Neural cell (in vitro differentiated cells): Measurements from ENCODE around the gene EPN1.

Experiments
- EZH2 ChIP-seq: fragments of 200-600, 300-800 bp; shearing (Covaris generic), sonication (generic); IDR thresholded peaks from 2 replicates; pipeline ENCODE4 v1.6.1; 2014; ENCODE audit warnings: antibody characterized with exemption, low read length, borderline replicate concordance, mild to moderate bottlenecking; ENCODE audit not compliant: insufficient read depth, poor library complexity, severe bottlenecking
- POLR2AphosphoS5 ChIP-seq: IDR thresholded peaks from 2 replicates; pipeline ENCODE4 v1.6.1; 2012

DNA sequence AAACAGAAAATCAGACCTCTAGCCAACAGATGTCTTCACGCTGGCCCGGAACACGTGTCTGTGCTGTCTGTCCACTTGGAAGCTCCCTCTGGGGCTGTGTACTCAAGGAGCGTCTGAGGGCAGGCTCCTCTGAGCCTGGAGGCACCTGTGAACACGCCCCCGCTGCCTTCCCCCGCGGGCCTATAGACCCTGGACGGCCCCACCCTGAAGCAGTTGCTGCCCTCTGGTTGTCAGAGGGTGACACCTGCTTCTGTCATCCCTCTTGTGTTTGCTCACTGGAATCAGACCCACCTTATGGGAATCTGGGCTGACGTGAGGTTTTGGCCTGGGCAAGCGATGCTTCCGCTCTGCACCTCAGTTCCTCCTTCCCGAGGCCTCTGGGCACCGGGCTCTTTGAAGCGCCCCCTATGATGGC is 19.2 kb downstream of the EPN1 start:
- TF ChIP-seq POLR2AphosphoS5 (no peak), EZH2 (no peak)
